HG03196 (cell line): Measurements from ENCODE around the gene WFIKKN2.
"Not testable (repeated sequence)": the region's sequence is repeated elsewhere in the genome, so short reads cannot be mapped to it uniquely, and the experiment has no call there.

Experiments
- ATAC-seq: cut with Tn5 transposase; IDR thresholded peaks from one replicate; pipeline ENCODE4 v1.9.1; 2021; ENCODE audit not compliant: unreplicated experiment

WFIKKN2 gene

GRCh38 chr17:50835301-50836234 is at the start of gene WFIKKN2:
Gene WFIKKN2, plus strand, starts transcription at chr17:50835586. Its CDS starts 352 bp downstream, at chr17:50835938.
- ATAC-seq: no peak

- ATAC-seq: no peak
Observed at GRCh38 chr17:50785946-50786570, 49.3 kb upstream of the WFIKKN2 start.

- no peak for ATAC-seq
Observed at GRCh38 chr17:50787106-50787505, 48.3 kb upstream of the WFIKKN2 start.

- ATAC-seq: no peak
Observed at GRCh38 chr17:50790618-50791017, 44.8 kb upstream of the WFIKKN2 start.

GRCh38 chr17:50792132-50792531 is 43.3 kb upstream of the WFIKKN2 start:
- ATAC-seq: no peak

- ATAC-seq: no peak
Observed at GRCh38 chr17:50793007-50793406, 42.4 kb upstream of the WFIKKN2 start.

- no peak for ATAC-seq
Observed at GRCh38 chr17:50794361-50794760, 41.0 kb upstream of the WFIKKN2 start.

- ATAC-seq: no peak
Observed at GRCh38 chr17:50797135-50797810, 38.1 kb upstream of the WFIKKN2 start.

GRCh38 chr17:50798424-50799288 is 36.7 kb upstream of the WFIKKN2 start:
- ATAC-seq: no peak

- ATAC-seq: no peak
Observed at GRCh38 chr17:50799582-50799981, 35.8 kb upstream of the WFIKKN2 start.

- no peak for ATAC-seq
Observed at GRCh38 chr17:50800196-50800700, 35.1 kb upstream of the WFIKKN2 start.

- ATAC-seq: no peak
Observed at GRCh38 chr17:50802609-50803571, 32.5 kb upstream of the WFIKKN2 start.

GRCh38 chr17:50803676-50804075 is 31.7 kb upstream of the WFIKKN2 start:
- ATAC-seq: no peak

GRCh38 chr17:50804749-50805475 is 30.5 kb upstream of the WFIKKN2 start:
- ATAC-seq: not testable (repeated sequence)

- ATAC-seq: no peak
Observed at GRCh38 chr17:50805486-50805885, 29.9 kb upstream of the WFIKKN2 start.

- no peak for ATAC-seq
Observed at GRCh38 chr17:50806141-50806643, 29.2 kb upstream of the WFIKKN2 start.

GRCh38 chr17:50807009-50807408 is 28.4 kb upstream of the WFIKKN2 start:
- ATAC-seq: no peak

GRCh38 chr17:50807675-50808074 is 27.7 kb upstream of the WFIKKN2 start:
- no peak for ATAC-seq
